Measurements from ENCODE around the gene CELSR1.

The CELSR1 gene

DNA sequence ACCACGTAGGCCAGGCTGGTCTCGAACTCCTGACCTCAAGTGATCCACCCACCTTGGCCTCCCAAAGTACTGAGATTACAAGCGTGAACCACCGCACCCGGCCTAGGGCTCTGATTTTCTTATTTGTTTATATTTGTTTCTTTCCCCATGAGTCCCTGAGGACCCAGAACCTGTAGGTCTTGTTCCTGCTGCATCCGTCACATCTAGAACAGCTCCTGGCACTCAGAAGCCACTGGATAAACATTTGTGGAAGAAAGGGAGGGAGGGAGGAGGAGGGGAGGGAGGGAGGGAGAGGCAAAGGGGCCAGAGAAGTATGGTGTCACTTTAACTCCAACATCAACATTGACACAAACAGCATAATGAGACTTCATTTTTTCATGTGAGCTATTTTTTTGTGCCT, 67.7 kb downstream of the CELSR1 start:
- H3K9ac ChIP-seq (ENCODE audit: low read depth in 1 of 2, low read length in 2 of 2), result no peak overlapping the region
- H3K9me3 ChIP-seq (ENCODE audit: control insufficient read depth in 1 of 2, low read length in 2 of 2), result no peaks in the 10 kb centered on the region
- H3K4me3 ChIP-seq (ENCODE audit: low read depth in 1 of 2, low read length in 2 of 2), result no peak overlapping the region
- peaks cover 0 to 6% of the 10 kb centered on the region in 2 donors for H3K27me3 ChIP-seq (ENCODE audit: control insufficient read depth in 1 of 2, insufficient read depth in 2 of 2, low read length in 2 of 2)
- H3K36me3 ChIP-seq (ENCODE audit: control insufficient read depth in 1 of 2, insufficient read depth in 2 of 2, low read length in 2 of 2), result no peaks in the 10 kb centered on the region
- H3K27ac ChIP-seq (ENCODE audit: low read depth, low read length), result no peak overlapping the region
- H3K4me1 ChIP-seq (ENCODE audit: control insufficient read depth in 1 of 2, insufficient read depth in 2 of 2, low read length in 2 of 2), result no peaks in the 10 kb centered on the region

GRCh38 chr22:46467006-46467405, 70.4 kb downstream of the CELSR1 start:
- Histone ChIP-seq H3K27ac (ENCODE audit: low read depth, low read length) (no peak overlapping the region), H3K4me3 (ENCODE audit: low read depth in 1 of 2, low read length in 2 of 2) (no peak overlapping the region), H3K27me3 (ENCODE audit: control insufficient read depth in 1 of 2, insufficient read depth in 2 of 2, low read length in 2 of 2) (no peaks in the 10 kb centered on the region), H3K4me1 (ENCODE audit: control insufficient read depth in 1 of 2, insufficient read depth in 2 of 2, low read length in 2 of 2) (no peaks in the 10 kb centered on the region), H3K36me3 (ENCODE audit: control insufficient read depth in 1 of 2, insufficient read depth in 2 of 2, low read length in 2 of 2) (no peaks in the 10 kb centered on the region), H3K9ac (ENCODE audit: low read depth in 1 of 2, low read length in 2 of 2) (no peak overlapping the region), H3K9me3 (ENCODE audit: control insufficient read depth in 1 of 2, low read length in 2 of 2) (no peaks in the 10 kb centered on the region)

- H3K27me3 ChIP-seq (ENCODE audit: control insufficient read depth in 1 of 2, insufficient read depth in 2 of 2, low read length in 2 of 2), result no peaks in the 10 kb centered on the region
These were observed 71.2 kb downstream of the CELSR1 start for GRCh38 chr22:46466255-46466676.

GRCh38 chr22:46465793-46466192, 71.6 kb downstream of the CELSR1 start:
- H3K36me3 ChIP-seq (ENCODE audit: control insufficient read depth in 1 of 2, insufficient read depth in 2 of 2, low read length in 2 of 2), result no peaks in the 10 kb centered on the region
- no peak overlapping the region for H3K4me3 ChIP-seq (ENCODE audit: low read depth in 1 of 2, low read length in 2 of 2)
- H3K27me3 ChIP-seq (ENCODE audit: control insufficient read depth in 1 of 2, insufficient read depth in 2 of 2, low read length in 2 of 2), result no peaks in the 10 kb centered on the region
- H3K4me1 ChIP-seq (ENCODE audit: control insufficient read depth in 1 of 2, insufficient read depth in 2 of 2, low read length in 2 of 2), result no peaks in the 10 kb centered on the region
- H3K27ac ChIP-seq (ENCODE audit: low read depth, low read length), result no peak overlapping the region
- H3K9me3 ChIP-seq (ENCODE audit: control insufficient read depth in 1 of 2, low read length in 2 of 2), result no peaks in the 10 kb centered on the region
- H3K9ac ChIP-seq (ENCODE audit: low read depth in 1 of 2, low read length in 2 of 2), result no peak overlapping the region

More at GRCh38 chr22:46466255-46466676, 71.2 kb downstream of the CELSR1 start:
- no peak overlapping the region for H3K4me3 ChIP-seq (ENCODE audit: low read depth in 1 of 2, low read length in 2 of 2)
- H3K4me1 ChIP-seq (ENCODE audit: control insufficient read depth in 1 of 2, insufficient read depth in 2 of 2, low read length in 2 of 2), result no peaks in the 10 kb centered on the region
- H3K9ac ChIP-seq (ENCODE audit: low read depth in 1 of 2, low read length in 2 of 2), result no peak overlapping the region
- H3K36me3 ChIP-seq (ENCODE audit: control insufficient read depth in 1 of 2, insufficient read depth in 2 of 2, low read length in 2 of 2), result no peaks in the 10 kb centered on the region
- H3K9me3 ChIP-seq (ENCODE audit: control insufficient read depth in 1 of 2, low read length in 2 of 2), result no peaks in the 10 kb centered on the region
- H3K27ac ChIP-seq (ENCODE audit: low read depth, low read length), result no peak overlapping the region

GRCh38 chr22:46465345-46465720, 72.1 kb downstream of the CELSR1 start:
- no peaks in the 10 kb centered on the region for H3K4me1 ChIP-seq (ENCODE audit: control insufficient read depth in 1 of 2, insufficient read depth in 2 of 2, low read length in 2 of 2)
- H3K27me3 ChIP-seq (ENCODE audit: control insufficient read depth in 1 of 2, insufficient read depth in 2 of 2, low read length in 2 of 2), result no peaks in the 10 kb centered on the region
- no peak overlapping the region for H3K4me3 ChIP-seq (ENCODE audit: low read depth in 1 of 2, low read length in 2 of 2)
- H3K9ac ChIP-seq (ENCODE audit: low read depth in 1 of 2, low read length in 2 of 2), result no peak overlapping the region
- H3K36me3 ChIP-seq (ENCODE audit: control insufficient read depth in 1 of 2, insufficient read depth in 2 of 2, low read length in 2 of 2), result no peaks in the 10 kb centered on the region
- no peak overlapping the region for H3K27ac ChIP-seq (ENCODE audit: low read depth, low read length)
- no peaks in the 10 kb centered on the region for H3K9me3 ChIP-seq (ENCODE audit: control insufficient read depth in 1 of 2, low read length in 2 of 2)

- Histone ChIP-seq H3K36me3 (ENCODE audit: control insufficient read depth in 1 of 2, insufficient read depth in 2 of 2, low read length in 2 of 2) (no peaks in the 10 kb centered on the region), H3K9ac (ENCODE audit: low read depth in 1 of 2, low read length in 2 of 2) (no peak overlapping the region), H3K4me1 (ENCODE audit: control insufficient read depth in 1 of 2, insufficient read depth in 2 of 2, low read length in 2 of 2) (no peaks in the 10 kb centered on the region), H3K9me3 (ENCODE audit: control insufficient read depth in 1 of 2, low read length in 2 of 2) (no peaks in the 10 kb centered on the region), H3K27ac (ENCODE audit: low read depth, low read length) (no peak overlapping the region), H3K27me3 (ENCODE audit: control insufficient read depth in 1 of 2, insufficient read depth in 2 of 2, low read length in 2 of 2) (no peaks in the 10 kb centered on the region), H3K4me3 (ENCODE audit: low read depth in 1 of 2, low read length in 2 of 2) (no peak overlapping the region)
These were observed 72.6 kb downstream of the CELSR1 start for GRCh38 chr22:46464701-46465344.

DNA sequence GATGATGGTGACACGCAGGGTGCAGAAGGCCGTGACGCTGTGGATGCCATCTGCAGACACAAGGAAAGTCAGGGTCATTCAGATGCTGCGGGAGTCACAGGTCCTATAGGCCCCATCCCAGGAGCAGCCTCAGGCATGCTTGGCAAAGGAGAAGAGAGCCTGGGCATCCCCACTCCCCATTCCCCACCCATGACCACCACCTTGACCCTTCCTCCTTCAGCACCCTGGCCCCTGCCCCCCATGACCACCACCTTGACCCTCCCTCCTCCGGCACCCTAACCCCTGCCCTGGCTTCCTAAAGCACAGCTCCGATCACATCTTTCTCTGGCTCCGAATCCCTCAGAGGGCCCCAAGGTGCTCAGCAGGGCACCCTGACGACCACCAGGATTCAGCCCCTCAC, 73.1 kb downstream of the CELSR1 start:
- Histone ChIP-seq H3K36me3 (ENCODE audit: control insufficient read depth in 1 of 2, insufficient read depth in 2 of 2, low read length in 2 of 2) (no peaks in the 10 kb centered on the region), H3K9ac (ENCODE audit: low read depth in 1 of 2, low read length in 2 of 2) (no peak overlapping the region), H3K4me3 (ENCODE audit: low read depth in 1 of 2, low read length in 2 of 2) (no peak overlapping the region), H3K9me3 (ENCODE audit: control insufficient read depth in 1 of 2, low read length in 2 of 2) (no peaks in the 10 kb centered on the region), H3K27ac (ENCODE audit: low read depth, low read length) (no peak overlapping the region), H3K4me1 (ENCODE audit: control insufficient read depth in 1 of 2, insufficient read depth in 2 of 2, low read length in 2 of 2) (no peaks in the 10 kb centered on the region), H3K27me3 (ENCODE audit: control insufficient read depth in 1 of 2, insufficient read depth in 2 of 2, low read length in 2 of 2) (no peaks in the 10 kb centered on the region)

GRCh38 chr22:46463435-46464227, 73.8 kb downstream of the CELSR1 start:
- Histone ChIP-seq H3K9me3 (ENCODE audit: control insufficient read depth in 1 of 2, low read length in 2 of 2) (no peaks in the 10 kb centered on the region), H3K4me1 (ENCODE audit: control insufficient read depth in 1 of 2, insufficient read depth in 2 of 2, low read length in 2 of 2) (no peaks in the 10 kb centered on the region), H3K27ac (ENCODE audit: low read depth, low read length) (no peak overlapping the region), H3K36me3 (ENCODE audit: control insufficient read depth in 1 of 2, insufficient read depth in 2 of 2, low read length in 2 of 2) (no peaks in the 10 kb centered on the region), H3K27me3 (ENCODE audit: control insufficient read depth in 1 of 2, insufficient read depth in 2 of 2, low read length in 2 of 2) (no peaks in the 10 kb centered on the region), H3K4me3 (ENCODE audit: low read depth in 1 of 2, low read length in 2 of 2) (no peak overlapping the region), H3K9ac (ENCODE audit: low read depth in 1 of 2, low read length in 2 of 2) (no peak overlapping the region)

GRCh38 chr22:46462726-46463371, 74.6 kb downstream of the CELSR1 start:
- Histone ChIP-seq H3K27ac (ENCODE audit: low read depth, low read length) (no peak overlapping the region), H3K27me3 (ENCODE audit: control insufficient read depth in 1 of 2, insufficient read depth in 2 of 2, low read length in 2 of 2) (no peaks in the 10 kb centered on the region), H3K4me1 (ENCODE audit: control insufficient read depth in 1 of 2, insufficient read depth in 2 of 2, low read length in 2 of 2) (no peaks in the 10 kb centered on the region), H3K9ac (ENCODE audit: low read depth in 1 of 2, low read length in 2 of 2) (no peak overlapping the region), H3K36me3 (ENCODE audit: control insufficient read depth in 1 of 2, insufficient read depth in 2 of 2, low read length in 2 of 2) (no peaks in the 10 kb centered on the region), H3K9me3 (ENCODE audit: control insufficient read depth in 1 of 2, low read length in 2 of 2) (no peaks in the 10 kb centered on the region), H3K4me3 (ENCODE audit: low read depth in 1 of 2, low read length in 2 of 2) (no peak overlapping the region)

DNA sequence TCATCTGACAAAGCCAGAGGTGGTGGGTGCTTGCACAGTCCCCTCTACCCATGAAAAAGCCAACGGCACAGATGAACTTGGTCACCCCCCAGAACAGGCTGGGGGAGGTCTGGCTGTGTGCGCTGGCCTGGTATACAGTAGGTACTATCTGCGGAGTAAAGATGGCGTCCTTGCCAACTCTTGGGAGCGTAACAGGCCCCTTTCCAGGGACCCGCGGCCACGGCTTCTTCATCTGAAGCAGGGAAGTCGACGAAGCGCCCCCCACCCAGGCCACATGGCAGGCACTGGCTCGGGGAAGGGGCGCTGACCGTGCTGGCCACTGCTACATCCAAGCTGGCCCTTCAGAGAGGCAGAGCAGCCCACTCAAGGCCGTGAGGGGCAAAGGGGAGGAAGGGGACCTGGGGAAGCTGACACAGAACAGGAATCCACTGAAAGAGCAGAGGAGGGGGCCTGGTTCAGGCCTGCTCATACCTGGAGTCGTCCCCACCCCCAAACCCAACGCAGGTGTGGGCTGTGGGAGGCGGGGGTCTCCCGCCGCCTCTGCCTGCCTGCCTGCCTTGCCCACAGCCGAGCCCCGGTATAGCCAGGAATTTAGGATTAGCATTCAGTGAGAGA, 75.7 kb downstream of the CELSR1 start:
- Histone ChIP-seq H3K4me3 (ENCODE audit: low read depth in 1 of 2, low read length in 2 of 2) (no peak overlapping the region), H3K4me1 (ENCODE audit: control insufficient read depth in 1 of 2, insufficient read depth in 2 of 2, low read length in 2 of 2) (no peaks in the 10 kb centered on the region), H3K36me3 (ENCODE audit: control insufficient read depth in 1 of 2, insufficient read depth in 2 of 2, low read length in 2 of 2) (no peaks in the 10 kb centered on the region), H3K27me3 (ENCODE audit: control insufficient read depth in 1 of 2, insufficient read depth in 2 of 2, low read length in 2 of 2) (no peaks in the 10 kb centered on the region), H3K9me3 (ENCODE audit: control insufficient read depth in 1 of 2, low read length in 2 of 2) (no peaks in the 10 kb centered on the region), H3K27ac (ENCODE audit: low read depth, low read length) (no peak overlapping the region), H3K9ac (ENCODE audit: low read depth in 1 of 2, low read length in 2 of 2) (no peak overlapping the region)
